VCaP (cell line): ENCODE measurements around the gene AGPAT4.

Source experiments
- H3K27ac ChIP-seq: fragments of 450-650 bp; 2 replicates; pipeline ENCODE4 v1.5.1; 2017
- TF ChIP-seq, protein P1 (sequence below): fragments of 450-650 bp; conservative IDR thresholded peaks from 2 replicates; pipeline ENCODE4 v1.5.1; 2017; ENCODE audit warnings: mild to moderate bottlenecking, moderate library complexity

AGPAT4 gene

DNA sequence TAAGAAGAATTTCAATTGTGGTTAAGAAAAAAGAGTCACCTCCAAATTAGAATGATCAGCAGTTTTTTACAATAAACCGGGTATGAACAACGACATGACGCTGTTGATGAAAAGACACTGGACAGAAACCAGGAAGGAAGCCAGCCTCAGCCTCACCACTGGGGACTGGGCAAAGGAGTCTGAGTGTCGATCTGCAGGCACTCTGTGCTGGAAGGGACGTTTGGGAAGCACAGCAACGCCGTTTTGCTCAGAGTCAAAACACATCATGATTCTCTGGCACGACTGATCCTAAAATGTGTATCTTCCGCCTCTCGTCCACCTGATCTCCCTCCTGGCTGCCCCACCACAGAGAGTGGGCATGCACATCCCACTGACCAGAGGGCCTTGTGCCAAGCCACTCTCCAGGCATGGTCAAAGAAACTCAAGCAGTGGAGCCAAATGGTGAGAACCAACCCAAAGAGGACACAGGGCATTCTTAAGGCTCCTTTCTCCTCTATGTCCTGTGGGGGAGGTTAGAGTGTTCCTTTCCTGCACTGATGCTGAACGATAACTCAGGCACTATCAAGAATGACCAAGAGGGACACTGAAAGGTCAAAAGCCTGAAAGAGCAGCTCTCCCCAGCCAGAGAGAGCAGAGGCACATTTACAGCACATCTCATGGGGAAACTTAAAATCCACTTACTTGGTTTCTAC lies 68.8 kb downstream of the AGPAT4 start:
- TF ChIP-seq, protein P1, sequence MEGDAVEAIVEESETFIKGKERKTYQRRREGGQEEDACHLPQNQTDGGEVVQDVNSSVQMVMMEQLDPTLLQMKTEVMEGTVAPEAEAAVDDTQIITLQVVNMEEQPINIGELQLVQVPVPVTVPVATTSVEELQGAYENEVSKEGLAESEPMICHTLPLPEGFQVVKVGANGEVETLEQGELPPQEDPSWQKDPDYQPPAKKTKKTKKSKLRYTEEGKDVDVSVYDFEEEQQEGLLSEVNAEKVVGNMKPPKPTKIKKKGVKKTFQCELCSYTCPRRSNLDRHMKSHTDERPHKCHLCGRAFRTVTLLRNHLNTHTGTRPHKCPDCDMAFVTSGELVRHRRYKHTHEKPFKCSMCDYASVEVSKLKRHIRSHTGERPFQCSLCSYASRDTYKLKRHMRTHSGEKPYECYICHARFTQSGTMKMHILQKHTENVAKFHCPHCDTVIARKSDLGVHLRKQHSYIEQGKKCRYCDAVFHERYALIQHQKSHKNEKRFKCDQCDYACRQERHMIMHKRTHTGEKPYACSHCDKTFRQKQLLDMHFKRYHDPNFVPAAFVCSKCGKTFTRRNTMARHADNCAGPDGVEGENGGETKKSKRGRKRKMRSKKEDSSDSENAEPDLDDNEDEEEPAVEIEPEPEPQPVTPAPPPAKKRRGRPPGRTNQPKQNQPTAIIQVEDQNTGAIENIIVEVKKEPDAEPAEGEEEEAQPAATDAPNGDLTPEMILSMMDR, result no peak
- H3K27ac ChIP-seq, result no peak overlapping the region

DNA sequence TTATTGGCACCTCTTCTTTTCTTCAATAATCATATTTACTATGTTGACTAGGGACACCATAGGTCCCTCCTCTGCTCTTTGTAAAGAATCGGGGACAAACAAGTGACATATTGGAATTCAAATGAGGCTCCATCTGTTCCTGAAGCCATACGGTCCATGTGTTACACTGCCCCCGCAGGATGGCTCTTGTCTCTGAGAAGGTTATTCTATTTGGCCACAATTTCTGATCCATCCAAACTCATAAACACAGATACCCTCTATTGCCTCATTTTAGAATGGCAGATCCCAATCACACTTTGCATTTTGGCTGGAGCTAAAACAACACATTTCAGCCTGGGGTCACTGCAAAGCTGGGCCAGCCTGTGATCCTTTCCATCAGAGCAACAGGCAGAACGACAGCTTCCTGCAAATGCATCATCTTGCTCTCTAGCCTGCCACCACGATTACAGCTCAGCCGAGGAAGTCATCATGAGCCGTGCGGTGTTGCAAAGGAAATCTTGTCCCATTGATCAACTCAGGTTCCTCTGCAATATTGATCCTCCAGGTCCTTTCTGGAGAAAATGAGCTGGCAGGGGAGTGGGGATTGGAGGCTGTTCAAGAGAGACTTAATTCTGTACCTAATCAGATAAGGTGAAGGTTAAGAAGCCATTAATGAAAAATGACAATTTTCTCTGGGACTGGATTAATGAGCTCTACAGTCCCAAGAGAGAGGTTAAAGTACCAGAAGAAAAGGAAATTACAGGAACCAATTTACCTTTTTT lies 73.1 kb downstream of the AGPAT4 start:
- H3K27ac ChIP-seq, result no peak overlapping the region
- TF ChIP-seq, protein P1, result no peak; the same call in 1 of the 2 replicates

DNA sequence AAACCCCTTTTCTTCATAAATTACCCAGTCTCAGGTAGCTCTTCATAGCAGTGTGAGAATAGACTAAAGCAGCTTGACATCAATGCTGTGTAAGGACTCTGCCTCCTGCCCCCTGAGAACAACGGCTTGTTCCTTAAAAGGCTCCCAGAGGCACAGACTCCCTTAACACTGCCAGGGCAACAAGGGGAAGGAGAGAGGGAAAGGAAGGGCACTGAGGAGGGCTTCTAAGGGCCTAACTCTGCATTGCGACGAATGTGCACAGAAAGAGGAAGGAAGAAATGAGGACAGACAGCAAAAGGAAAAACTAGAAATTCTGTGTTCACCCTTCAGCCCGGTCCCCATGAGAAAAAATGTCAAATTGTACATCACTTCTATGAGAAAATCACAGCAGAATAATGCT lies 74.0 kb downstream of the AGPAT4 start:
- no peak overlapping the region for H3K27ac ChIP-seq
- TF ChIP-seq, protein P1, result no peak

DNA sequence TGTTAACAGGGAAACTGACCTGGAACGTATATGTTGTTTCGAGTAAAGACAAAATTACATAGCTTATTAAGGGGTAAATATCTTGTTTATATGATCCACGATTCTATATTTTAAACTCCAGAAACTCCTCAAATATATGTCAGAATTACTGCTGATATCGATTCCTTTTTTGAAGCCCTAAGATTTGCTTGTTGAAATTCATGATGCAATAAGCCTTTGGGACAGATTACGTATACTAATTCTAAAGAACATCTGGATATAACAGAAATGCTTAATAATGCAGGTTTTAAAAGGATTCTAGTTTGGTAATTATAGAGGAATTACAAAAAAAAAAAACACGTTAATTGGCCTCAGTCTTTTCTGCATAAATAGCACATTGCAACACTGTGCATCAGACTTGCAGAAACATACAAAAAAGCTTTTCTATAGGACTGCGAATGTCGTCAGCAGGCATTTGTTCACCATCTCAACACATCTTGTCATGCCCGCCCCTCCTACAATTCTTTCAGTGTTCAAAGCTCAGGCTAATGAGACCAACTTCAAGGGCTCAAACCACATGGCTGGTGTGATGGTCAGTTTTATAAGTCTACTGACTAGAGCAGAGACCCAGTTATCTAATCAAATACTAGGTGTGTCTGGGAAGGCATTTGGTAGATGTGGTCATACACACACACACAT lies 74.9 kb downstream of the AGPAT4 start:
- no peak overlapping the region for H3K27ac ChIP-seq
- TF ChIP-seq, protein P1, result no peak

DNA sequence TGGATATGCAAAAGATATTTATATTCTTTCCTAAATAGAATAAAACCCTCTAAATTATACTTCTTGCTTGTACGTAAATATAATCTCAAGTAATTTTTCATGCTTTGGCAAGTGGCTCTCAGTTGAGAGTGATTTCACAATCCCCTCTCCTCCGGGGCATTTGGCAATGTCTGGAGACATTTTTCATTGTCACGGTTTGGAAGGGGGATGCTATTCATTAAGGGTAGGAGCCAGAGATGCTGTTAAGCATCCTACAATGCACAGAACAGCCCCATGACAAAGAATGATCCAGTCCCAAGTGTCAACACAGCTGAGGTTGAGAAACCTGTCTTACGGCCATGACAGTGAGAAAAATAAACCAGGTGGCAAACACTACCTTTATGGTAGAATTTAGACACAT lies 75.7 kb downstream of the AGPAT4 start:
- TF ChIP-seq, protein P1, result no peak
- no peak overlapping the region for H3K27ac ChIP-seq

DNA sequence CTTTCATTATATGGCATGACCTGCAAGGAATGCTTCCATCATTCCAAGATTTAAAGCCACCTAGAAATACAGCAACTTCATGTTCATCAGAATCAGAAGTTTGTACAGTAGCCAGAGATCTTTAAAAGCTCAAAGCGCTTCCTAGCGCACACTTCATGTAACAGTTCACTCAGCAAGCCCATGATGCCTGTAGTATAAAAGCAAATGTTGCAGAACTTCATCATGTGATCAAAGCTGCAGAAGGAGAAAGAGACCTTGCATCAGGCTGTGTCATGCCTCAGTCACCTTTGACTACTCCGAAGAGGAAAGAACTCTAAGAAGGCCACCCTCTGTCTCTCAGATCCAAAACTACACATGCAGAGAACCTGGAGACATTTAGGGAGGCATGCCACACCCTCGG lies 78.5 kb downstream of the AGPAT4 start:
- TF ChIP-seq, protein P1, result no peak
- no peak overlapping the region for H3K27ac ChIP-seq

DNA sequence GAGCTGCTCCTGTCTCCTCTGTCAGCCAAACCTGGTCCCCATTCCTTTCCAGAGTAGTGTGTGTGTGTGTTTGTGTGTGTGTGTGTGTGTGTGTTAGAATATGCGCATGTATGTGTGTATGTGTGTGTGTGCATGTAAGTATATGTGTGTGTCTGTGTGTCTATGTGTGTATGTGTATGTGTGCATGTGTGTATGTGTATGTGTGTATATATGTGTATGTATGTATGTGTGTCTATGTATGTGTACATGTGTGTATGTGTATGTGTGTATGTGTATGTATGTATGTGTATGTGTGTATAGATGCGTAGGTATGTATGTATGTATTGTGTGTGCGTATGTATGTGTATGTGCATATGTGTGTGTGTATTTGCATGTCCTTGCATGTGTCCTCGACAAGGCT lies 79.5 kb downstream of the AGPAT4 start:
- TF ChIP-seq, protein P1, result no peak
- no peak overlapping the region for H3K27ac ChIP-seq
